Fibroblast of skin of right biceps (primary cell): ENCODE data around the gene LRRK1.

ENCODE experiments used
- DNase-seq: peaks from one replicate; pipeline ENCODE4 v3.0.0-alpha.2; 2013

The LRRK1 gene

DNA sequence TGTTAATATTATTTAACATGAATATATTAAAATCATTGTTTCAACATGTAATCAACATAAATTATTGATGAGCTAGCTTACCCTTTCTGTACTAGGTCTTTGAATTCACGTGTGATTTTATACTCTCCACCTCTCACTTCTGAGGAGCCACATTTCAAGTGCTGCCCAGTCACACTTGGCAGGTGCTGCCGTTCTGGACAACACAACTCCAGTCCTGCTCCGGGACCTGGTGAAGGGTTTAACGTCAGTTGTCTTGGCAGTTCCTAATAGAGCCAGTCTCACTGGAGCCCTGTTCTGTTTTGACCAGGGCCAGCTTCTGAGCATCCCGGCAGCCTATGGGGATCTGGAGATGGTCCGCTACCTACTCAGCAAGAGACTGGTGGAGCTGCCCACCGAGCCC, 64.1 kb downstream of the LRRK1 start:
- no peak for DNase-seq

DNA sequence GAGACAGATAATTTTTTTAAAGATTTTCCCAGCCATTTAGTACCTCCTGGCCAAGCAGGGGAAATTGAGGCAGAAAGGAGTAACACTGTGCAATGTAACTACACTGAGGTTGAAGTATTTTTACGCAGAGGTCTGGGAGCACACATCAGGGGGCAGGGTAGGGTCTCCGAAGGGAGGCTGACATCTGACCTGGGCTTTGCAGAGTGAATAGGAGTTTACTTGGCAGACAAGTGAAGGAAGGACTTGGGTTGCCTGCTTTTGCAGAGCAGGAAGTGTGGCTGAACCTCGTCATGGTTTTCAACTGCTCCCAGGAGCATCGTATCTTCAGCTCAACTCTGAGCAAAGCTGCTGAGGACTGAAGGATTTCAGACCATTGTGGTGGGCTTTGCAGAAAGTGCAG, 66.2 kb downstream of the LRRK1 start:
- DNase-seq: no peak

GRCh38 chr15:100986158-100986896, 67.2 kb downstream of the LRRK1 start:
- DNase-seq: no peak

GRCh38 chr15:100987143-100987542, 68.0 kb downstream of the LRRK1 start:
- DNase-seq: no peak

DNA sequence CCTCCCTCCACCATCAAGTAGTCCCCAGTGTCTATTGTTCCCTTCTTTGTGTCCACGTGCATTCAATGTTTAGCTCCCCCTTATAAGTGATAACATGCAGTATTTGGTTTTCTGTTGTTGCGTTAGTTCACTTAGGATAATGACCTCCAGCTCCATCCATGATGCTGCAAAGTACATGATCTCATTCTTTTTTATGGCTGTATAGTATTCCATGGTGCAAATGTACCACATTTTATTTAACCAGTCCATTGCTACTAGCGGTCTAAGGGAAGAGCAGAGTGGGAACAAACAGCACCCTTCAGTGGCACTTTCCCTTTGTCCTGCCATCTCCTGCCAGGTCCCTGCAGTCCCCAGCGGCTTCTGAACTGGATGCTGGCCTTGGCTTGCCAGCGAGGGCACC, 69.1 kb downstream of the LRRK1 start:
- no peak for DNase-seq

- no peak for DNase-seq
These were observed 69.7 kb downstream of the LRRK1 start for GRCh38 chr15:100988857-100989256.

DNA sequence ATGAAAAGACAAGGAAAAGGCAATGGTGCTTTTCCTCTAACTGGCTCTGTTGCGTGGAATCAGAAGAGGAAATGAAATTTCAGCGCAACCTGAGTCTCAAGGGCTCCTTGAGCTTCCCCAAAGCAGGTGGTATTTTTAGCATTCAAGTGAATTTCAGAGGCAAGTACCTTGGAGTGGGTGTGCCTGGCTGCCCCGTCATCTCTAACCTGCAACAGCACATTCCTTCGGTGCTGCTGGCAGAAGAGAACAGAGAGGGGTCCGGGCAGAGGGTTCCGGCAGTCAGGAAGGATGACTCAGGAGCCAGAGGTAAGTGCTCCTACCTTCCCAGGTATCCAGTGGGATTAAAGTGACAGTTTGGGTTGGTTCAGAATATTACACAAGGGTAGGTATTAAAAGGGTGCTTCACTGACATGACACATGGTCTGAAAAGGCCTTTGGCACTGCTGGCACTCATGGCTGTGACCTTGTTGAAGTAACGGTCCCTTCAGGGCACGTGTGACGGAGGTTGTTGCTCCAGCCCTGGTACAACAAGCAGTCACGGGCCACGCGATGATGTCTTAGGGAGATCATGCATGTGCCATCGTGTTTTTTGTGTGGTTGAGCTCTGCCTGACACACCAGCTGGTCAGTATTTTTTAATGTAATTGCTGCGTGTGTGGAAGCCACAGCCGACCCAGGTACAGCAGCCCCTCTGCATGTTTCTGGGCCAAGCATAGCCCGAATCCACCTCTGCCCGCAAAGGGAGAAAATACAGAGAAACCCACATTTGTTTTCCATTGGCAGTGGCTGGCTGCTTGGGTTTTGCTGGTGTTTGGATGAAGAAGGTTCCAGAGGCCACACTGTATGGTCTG, 75.7 kb downstream of the LRRK1 start:
- no peak for DNase-seq

DNA sequence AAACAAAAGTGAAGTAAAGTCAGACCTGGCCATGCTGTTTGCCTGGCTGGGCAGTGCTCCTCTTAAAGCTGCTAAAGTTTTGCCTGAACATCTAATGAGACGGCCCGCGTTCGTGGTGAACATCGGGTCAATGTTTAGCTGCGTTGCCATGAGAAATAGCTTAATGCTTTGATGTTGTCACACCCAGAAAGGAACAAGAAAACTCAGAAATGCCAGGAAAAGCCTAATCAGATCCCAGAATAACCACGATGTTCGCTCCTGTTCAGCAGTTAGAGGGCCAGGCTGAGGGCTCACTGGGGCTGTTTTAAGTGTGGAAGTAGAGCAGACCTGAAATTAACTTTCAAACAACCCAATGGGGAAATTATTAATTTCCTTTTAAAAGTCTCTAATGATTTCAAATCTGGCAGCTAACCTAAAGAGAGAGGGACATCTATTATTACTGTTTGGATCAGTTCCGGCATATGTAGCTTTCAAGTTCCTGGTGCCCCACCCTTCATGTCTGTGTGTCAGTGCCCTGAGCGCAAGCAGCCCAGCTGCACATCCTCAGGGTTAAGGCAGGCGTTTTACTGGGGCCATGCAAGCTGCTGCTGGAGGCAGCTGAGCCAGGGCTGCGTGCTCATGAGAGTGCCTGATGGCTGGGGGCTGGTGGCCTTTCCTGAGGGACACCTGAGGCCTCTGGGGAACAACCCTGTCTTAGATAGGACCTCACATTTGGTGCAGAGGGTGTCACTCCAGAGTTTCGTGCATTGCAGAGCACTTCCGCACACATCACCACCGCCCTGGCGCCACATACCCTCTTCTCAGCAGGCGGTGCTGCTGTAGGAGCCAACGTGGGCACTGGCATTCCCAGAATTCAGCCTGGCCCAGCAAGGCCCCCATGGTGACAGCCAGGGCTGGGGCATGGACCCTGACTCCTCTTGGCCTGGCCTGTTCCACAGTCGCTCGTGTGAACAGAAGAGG, 76.6 kb downstream of the LRRK1 start:
- DNase-seq: no peak

DNA sequence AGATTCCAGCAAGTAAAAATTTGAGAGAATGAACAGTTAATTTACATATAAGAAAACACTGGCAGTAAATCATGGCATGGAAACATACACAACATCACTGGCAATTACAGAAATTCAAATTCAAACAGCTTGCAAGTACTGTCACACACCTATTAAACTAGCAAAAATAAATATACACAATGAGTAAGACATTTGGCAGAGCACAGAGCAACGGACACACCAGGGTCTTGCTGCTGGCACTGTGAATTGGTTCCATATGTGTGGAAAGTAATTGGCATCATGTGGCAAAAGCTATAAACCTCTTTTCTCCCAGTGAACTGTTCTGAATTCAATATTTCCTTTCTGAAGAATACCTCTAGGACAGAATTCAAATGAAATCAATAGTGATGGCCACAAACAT, 78.3 kb downstream of the LRRK1 start:
- DNase-seq: peak; percentile 30

DNA sequence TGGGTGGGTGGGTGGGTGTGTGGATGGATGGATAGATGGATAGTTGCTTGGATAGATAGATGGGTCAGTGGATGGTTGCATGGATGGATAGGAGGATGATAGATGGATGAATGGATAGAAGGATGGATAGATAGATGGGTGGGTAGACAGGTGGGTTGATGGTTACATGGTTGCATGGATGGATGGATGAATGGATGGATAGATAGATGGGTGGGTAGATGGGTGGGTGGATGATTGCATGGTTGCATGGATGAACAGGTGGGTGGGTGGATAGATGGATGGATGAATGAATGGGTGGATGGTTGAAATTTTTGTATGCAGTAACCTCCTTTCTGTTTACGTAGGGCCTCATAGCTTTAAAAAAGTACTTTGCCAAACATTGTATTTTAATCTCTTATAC, 79.5 kb downstream of the LRRK1 start:
- no peak for DNase-seq

- DNase-seq: peak; percentile 67
These were observed 80.2 kb downstream of the LRRK1 start for GRCh38 chr15:100999369-100999768.

- peak; percentile 64 for DNase-seq
These were observed 81.1 kb downstream of the LRRK1 start for GRCh38 chr15:101000271-101000681.

GRCh38 chr15:101001056-101001455, 81.9 kb downstream of the LRRK1 start:
- DNase-seq: no peak

DNA sequence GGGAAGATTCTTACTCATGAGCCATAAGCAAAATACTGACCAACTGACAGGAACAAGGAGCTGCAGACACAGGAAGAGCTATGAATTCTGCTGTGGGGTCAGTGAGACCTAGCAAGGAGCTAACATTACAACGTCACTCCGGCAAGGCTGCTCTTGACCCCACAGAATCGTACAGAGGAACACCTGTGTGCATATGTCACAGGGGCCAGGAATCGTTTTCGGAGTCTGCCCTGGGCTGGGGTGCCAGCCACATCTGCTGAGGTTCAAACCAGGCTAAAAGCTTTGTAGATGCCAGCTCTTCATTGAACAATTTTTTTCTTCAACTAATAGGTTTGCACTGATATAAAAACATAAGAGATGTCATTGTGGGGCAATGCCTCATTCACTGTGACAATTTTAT, 82.6 kb downstream of the LRRK1 start:
- no peak for DNase-seq

DNA sequence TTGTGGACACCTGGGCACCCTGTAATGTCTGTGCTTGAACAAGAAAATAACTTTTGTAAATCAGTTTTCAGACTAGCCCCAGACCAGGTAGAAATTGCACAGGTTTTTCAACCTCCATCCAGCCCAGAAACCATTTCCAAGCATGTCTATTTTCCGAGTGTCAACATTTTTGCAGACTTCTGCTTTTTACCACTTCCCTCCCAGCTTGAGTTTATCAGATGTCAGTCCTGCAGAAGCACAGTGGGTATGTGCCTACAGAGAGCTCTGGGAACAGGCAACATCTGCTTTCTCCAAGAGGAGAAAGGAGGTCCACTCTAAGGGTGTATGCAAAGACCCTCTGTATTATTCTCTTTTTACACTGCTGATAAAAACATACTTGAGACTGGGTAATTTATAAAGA, 83.9 kb downstream of the LRRK1 start:
- no peak for DNase-seq

GRCh38 chr15:101003706-101004105, 84.5 kb downstream of the LRRK1 start:
- no peak for DNase-seq

- no peak for DNase-seq
These were observed 85.3 kb downstream of the LRRK1 start for GRCh38 chr15:101004500-101004899.

DNA sequence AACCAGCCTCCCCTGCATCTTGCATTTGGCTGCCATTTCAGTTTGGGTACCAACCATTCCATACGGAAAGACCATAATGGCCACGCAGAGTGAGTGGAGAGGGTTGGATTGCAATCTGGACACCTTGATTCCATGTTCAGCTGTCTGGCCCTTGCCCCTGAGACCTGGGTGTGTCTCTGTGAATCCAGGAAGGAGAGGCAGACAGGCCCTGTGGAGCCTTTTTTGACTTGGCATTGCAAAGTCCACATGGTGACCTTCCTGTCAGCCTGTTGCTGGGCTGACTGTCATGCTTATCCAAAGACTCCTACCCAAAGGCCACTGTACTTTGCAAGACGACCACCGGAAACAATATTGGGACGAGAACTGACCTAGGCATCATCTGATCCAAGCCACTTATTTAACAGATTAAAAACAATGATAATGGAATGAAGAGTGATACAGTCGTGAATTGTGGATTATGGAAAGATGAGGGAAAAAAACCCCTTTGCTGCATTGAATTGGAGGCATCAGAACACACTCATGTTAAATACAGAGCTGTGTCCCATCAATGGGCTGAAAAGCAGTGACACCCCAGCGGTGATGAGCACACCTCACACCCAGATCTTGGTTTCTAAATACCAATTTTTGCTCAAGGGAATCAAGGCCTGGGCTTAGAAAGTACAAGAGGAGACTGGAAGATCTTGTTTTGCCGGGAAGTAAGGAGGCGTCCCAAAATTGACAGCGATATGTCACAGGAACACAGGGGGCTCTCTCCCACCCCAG, 86.0 kb downstream of the LRRK1 start:
- no peak for DNase-seq

DNA sequence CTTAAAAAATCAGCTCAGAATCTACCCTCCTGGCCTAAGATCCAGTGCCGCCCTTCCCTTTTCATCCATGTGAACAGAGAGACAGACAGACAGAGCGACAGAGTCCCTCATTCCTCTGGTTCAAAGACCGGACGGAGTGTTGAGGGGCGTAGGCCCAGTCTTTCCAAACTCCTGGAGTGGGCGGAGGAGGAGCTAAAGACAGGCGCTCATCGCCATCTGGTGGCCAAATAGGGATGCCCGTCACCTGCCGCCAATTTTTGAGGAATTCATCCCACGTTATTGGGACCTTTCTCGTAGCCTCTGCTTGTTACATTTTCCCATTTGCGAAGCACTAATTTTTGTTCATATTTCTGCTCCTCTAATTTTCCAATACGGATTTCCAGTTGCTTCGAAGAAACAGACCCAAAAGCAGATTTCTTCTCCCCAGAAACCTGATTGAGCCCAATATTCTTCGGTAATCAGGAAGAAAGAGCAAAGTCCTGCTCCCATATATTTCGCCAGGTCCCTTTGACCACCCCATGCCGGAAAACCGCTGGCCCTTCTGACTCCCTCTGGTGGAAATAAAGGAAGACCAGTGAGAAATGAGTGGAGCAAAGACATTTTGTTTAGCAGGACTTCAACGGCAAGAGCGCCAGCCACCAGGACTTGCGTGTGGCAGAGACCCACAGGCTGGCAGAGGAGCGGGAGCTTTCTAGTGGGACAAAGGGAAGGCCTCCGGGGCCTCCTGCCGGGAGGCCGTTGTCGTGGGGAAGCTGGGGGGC, 88.0 kb downstream of the LRRK1 start:
- DNase-seq: peak; percentile 80

GRCh38 chr15:101008158-101009139, 89.3 kb downstream of the LRRK1 start:
- peak; percentile 74 for DNase-seq
